ENCODE measurements around the gene PHC2.

The PHC2 gene

GRCh38 chr1:33337441-33337840 lies 93.5 kb downstream of the PHC2 start:
- DNase-seq: no peak
- no peak overlapping the region for H2BK120ac ChIP-seq (ENCODE audit: insufficient read depth, low read length, poor library complexity)
- no CpG with 5 or more reads among the region's 6 CpGs for WGBS (ENCODE audit: extremely low coverage, insufficient coverage, insufficient read length)
- no peak overlapping the region for H2BK5ac ChIP-seq (ENCODE audit: low read depth, low read length, poor library complexity)
- H3K9ac ChIP-seq (ENCODE audit: low read length): no peak overlapping the region
- H2BK12ac ChIP-seq (ENCODE audit: low read length): no peak overlapping the region
- no peak overlapping the region for H2AFZ ChIP-seq (ENCODE audit: insufficient read depth, low read length, poor library complexity)
- H4K12ac ChIP-seq (ENCODE audit: low read depth, low read length): no peak overlapping the region
- H3K4me3 ChIP-seq (ENCODE audit: low read depth, low read length): no peak overlapping the region
- H3K23ac ChIP-seq (ENCODE audit: low read length): peak overlapping the region; percentile 42
- H4K8ac ChIP-seq (ENCODE audit: low read depth, low read length): no peak overlapping the region
- peaks cover 26 to 36% of the 10 kb centered on the region in 2 experiments for H3K36me3 ChIP-seq (ENCODE audit: control insufficient read depth in 1 of 2, insufficient read depth in 2 of 2, low read length in 2 of 2)
- peaks cover 10% of the 10 kb centered on the region for H3K79me1 ChIP-seq (ENCODE audit: low read length)
- no peak overlapping the region for H4K91ac ChIP-seq (ENCODE audit: low read depth, low read length)
- no peak overlapping the region for H3K27ac ChIP-seq (ENCODE audit: low read depth, low read length)
- H3K4me1 ChIP-seq (ENCODE audit: control insufficient read depth in 1 of 2, insufficient read depth in 2 of 2, low read length in 2 of 2): peaks cover 35 to 42% of the 10 kb centered on the region in 2 experiments
- peak overlapping the region; percentile 7 for H3K4ac ChIP-seq (ENCODE audit: low read depth, low read length)
- H3K4me2 ChIP-seq (ENCODE audit: low read length): no peak overlapping the region
- no peak overlapping the region for H2AK5ac ChIP-seq (ENCODE audit: low read length)
- no peak overlapping the region for H3K14ac ChIP-seq (ENCODE audit: low read length)
- H3K27me3 ChIP-seq (ENCODE audit: insufficient read depth, low read length): no peaks in the 10 kb centered on the region
- H3K18ac ChIP-seq (ENCODE audit: low read length): no peak overlapping the region
- peaks cover 20% of the 10 kb centered on the region for H3K79me2 ChIP-seq (ENCODE audit: control insufficient read depth, insufficient read depth, low read length, poor library complexity)
- no peaks in the 10 kb centered on the region for H3K9me3 ChIP-seq (ENCODE audit: insufficient read depth, low read depth, low read length)

GRCh38 chr1:33336580-33336979 lies 94.3 kb downstream of the PHC2 start:
- Histone ChIP-seq H2AFZ (ENCODE audit: insufficient read depth, low read length, poor library complexity) (peak overlapping the region; percentile 50), H4K8ac (ENCODE audit: low read depth, low read length) (no peak overlapping the region), H3K27ac (ENCODE audit: low read depth, low read length) (no peak overlapping the region), H2BK5ac (ENCODE audit: low read depth, low read length, poor library complexity) (no peak overlapping the region), H3K4me3 (ENCODE audit: low read depth, low read length) (no peak overlapping the region), H3K4ac (ENCODE audit: low read depth, low read length) (peak overlapping the region; percentile 93), H3K4me1 (ENCODE audit: control insufficient read depth in 1 of 2, insufficient read depth in 2 of 2, low read length in 2 of 2) (peaks cover 31 to 39% of the 10 kb centered on the region in 2 experiments), H3K23ac (ENCODE audit: low read length) (no peak overlapping the region), H3K79me2 (ENCODE audit: control insufficient read depth, insufficient read depth, low read length, poor library complexity) (peaks cover 15% of the 10 kb centered on the region), H3K9ac (ENCODE audit: low read length) (no peak overlapping the region), H3K18ac (ENCODE audit: low read length) (peak overlapping the region; percentile 92), H3K9me3 (ENCODE audit: insufficient read depth, low read depth, low read length) (no peaks in the 10 kb centered on the region), H2BK12ac (ENCODE audit: low read length) (no peak overlapping the region), H3K27me3 (ENCODE audit: insufficient read depth, low read length) (no peaks in the 10 kb centered on the region), H3K4me2 (ENCODE audit: low read length) (no peak overlapping the region), H3K14ac (ENCODE audit: low read length) (peak overlapping the region; percentile 47), H2AK5ac (ENCODE audit: low read length) (no peak overlapping the region), H3K36me3 (ENCODE audit: control insufficient read depth in 1 of 2, insufficient read depth in 2 of 2, low read length in 2 of 2) (peaks cover 27 to 37% of the 10 kb centered on the region in 2 experiments), H3K79me1 (ENCODE audit: low read length) (peaks cover 10% of the 10 kb centered on the region), H2BK120ac (ENCODE audit: insufficient read depth, low read length, poor library complexity) (no peak overlapping the region), H4K12ac (ENCODE audit: low read depth, low read length) (no peak overlapping the region), H4K91ac (ENCODE audit: low read depth, low read length) (no peak overlapping the region)
- WGBS (ENCODE audit: extremely low coverage, insufficient coverage, insufficient read length): no CpG with 5 or more reads among the region's 9 CpGs
- no peak for DNase-seq

- Histone ChIP-seq H4K8ac (ENCODE audit: low read depth, low read length) (no peak overlapping the region), H3K36me3 (ENCODE audit: control insufficient read depth in 1 of 2, insufficient read depth in 2 of 2, low read length in 2 of 2) (peaks cover 37 to 52% of the 10 kb centered on the region in 2 experiments), H2BK5ac (ENCODE audit: low read depth, low read length, poor library complexity) (no peak overlapping the region), H3K79me2 (ENCODE audit: control insufficient read depth, insufficient read depth, low read length, poor library complexity) (peaks cover 6% of the 10 kb centered on the region), H3K4me1 (ENCODE audit: control insufficient read depth in 1 of 2, insufficient read depth in 2 of 2, low read length in 2 of 2) (peaks cover 21 to 30% of the 10 kb centered on the region in 2 experiments), H2BK12ac (ENCODE audit: low read length) (no peak overlapping the region), H3K23ac (ENCODE audit: low read length) (no peak overlapping the region), H3K4ac (ENCODE audit: low read depth, low read length) (no peak overlapping the region), H2AK5ac (ENCODE audit: low read length) (no peak overlapping the region), H3K9me3 (ENCODE audit: insufficient read depth, low read depth, low read length) (no peaks in the 10 kb centered on the region), H3K9ac (ENCODE audit: low read length) (no peak overlapping the region), H3K4me2 (ENCODE audit: low read length) (no peak overlapping the region), H2AFZ (ENCODE audit: insufficient read depth, low read length, poor library complexity) (no peak overlapping the region), H3K4me3 (ENCODE audit: low read depth, low read length) (no peak overlapping the region), H3K79me1 (ENCODE audit: low read length) (peaks cover 10% of the 10 kb centered on the region), H3K27ac (ENCODE audit: low read depth, low read length) (no peak overlapping the region), H4K12ac (ENCODE audit: low read depth, low read length) (no peak overlapping the region), H3K18ac (ENCODE audit: low read length) (no peak overlapping the region), H3K27me3 (ENCODE audit: insufficient read depth, low read length) (no peaks in the 10 kb centered on the region), H3K14ac (ENCODE audit: low read length) (no peak overlapping the region), H4K91ac (ENCODE audit: low read depth, low read length) (no peak overlapping the region), H2BK120ac (ENCODE audit: insufficient read depth, low read length, poor library complexity) (no peak overlapping the region)
- DNase-seq: no peak
- no CpG with 5 or more reads among the region's 4 CpGs for WGBS (ENCODE audit: extremely low coverage, insufficient coverage, insufficient read length)
Measured at GRCh38 chr1:33335020-33335419, 95.9 kb downstream of the PHC2 start.

- Histone ChIP-seq H4K91ac (ENCODE audit: low read depth, low read length) (no peak overlapping the region), H4K12ac (ENCODE audit: low read depth, low read length) (no peak overlapping the region), H3K27ac (ENCODE audit: low read depth, low read length) (no peak overlapping the region), H3K9me3 (ENCODE audit: insufficient read depth, low read depth, low read length) (peaks cover 3% of the 10 kb centered on the region), H3K4me1 (ENCODE audit: control insufficient read depth in 1 of 2, insufficient read depth in 2 of 2, low read length in 2 of 2) (peaks cover 16 to 23% of the 10 kb centered on the region in 2 experiments), H3K79me1 (ENCODE audit: low read length) (peaks cover 7% of the 10 kb centered on the region), H3K4me3 (ENCODE audit: low read depth, low read length) (no peak overlapping the region), H3K9ac (ENCODE audit: low read length) (no peak overlapping the region), H2BK120ac (ENCODE audit: insufficient read depth, low read length, poor library complexity) (no peak overlapping the region), H3K4ac (ENCODE audit: low read depth, low read length) (no peak overlapping the region), H3K18ac (ENCODE audit: low read length) (peak overlapping the region; percentile 51), H3K14ac (ENCODE audit: low read length) (no peak overlapping the region), H3K79me2 (ENCODE audit: control insufficient read depth, insufficient read depth, low read length, poor library complexity) (peaks cover 4% of the 10 kb centered on the region), H3K23ac (ENCODE audit: low read length) (no peak overlapping the region), H2BK12ac (ENCODE audit: low read length) (no peak overlapping the region), H2BK5ac (ENCODE audit: low read depth, low read length, poor library complexity) (no peak overlapping the region), H3K4me2 (ENCODE audit: low read length) (no peak overlapping the region), H2AFZ (ENCODE audit: insufficient read depth, low read length, poor library complexity) (peak overlapping the region; percentile 30), H3K27me3 (ENCODE audit: insufficient read depth, low read length) (no peaks in the 10 kb centered on the region), H4K8ac (ENCODE audit: low read depth, low read length) (no peak overlapping the region), H2AK5ac (ENCODE audit: low read length) (no peak overlapping the region), H3K36me3 (ENCODE audit: control insufficient read depth in 1 of 2, insufficient read depth in 2 of 2, low read length in 2 of 2) (peaks cover 42 to 60% of the 10 kb centered on the region in 2 experiments)
- no peak for DNase-seq
- no CpG with 5 or more reads among the region's 17 CpGs for WGBS (ENCODE audit: extremely low coverage, insufficient coverage, insufficient read length)
Measured at GRCh38 chr1:33334081-33334552, 96.8 kb downstream of the PHC2 start.

Data from trophoblast cell (in vitro differentiated cells and primary cell).